ENCODE results near the gene CCR6.

GRCh38 chr6:167106406-167106805 lies 16.5 kb upstream of the CCR6 start:
- TF ChIP-seq, protein P1, sequence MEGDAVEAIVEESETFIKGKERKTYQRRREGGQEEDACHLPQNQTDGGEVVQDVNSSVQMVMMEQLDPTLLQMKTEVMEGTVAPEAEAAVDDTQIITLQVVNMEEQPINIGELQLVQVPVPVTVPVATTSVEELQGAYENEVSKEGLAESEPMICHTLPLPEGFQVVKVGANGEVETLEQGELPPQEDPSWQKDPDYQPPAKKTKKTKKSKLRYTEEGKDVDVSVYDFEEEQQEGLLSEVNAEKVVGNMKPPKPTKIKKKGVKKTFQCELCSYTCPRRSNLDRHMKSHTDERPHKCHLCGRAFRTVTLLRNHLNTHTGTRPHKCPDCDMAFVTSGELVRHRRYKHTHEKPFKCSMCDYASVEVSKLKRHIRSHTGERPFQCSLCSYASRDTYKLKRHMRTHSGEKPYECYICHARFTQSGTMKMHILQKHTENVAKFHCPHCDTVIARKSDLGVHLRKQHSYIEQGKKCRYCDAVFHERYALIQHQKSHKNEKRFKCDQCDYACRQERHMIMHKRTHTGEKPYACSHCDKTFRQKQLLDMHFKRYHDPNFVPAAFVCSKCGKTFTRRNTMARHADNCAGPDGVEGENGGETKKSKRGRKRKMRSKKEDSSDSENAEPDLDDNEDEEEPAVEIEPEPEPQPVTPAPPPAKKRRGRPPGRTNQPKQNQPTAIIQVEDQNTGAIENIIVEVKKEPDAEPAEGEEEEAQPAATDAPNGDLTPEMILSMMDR (IDR thresholded peaks at IDR 0.05; ENCODE audit: low read depth, low read length) = no peak
- no peak for TF ChIP-seq EZH2phosphoT487 (IDR thresholded peaks at IDR 0.05; ENCODE audit: low read depth)
